ENCODE data around the gene CCL21. TPM values are rescaled to one million over a fixed set of nuclear protein-coding genes. Genes with fewer than 3 reads are reported as not detected.
A peak's percentile ranks its signal among the peaks of the same experiment; 100 is the strongest.

The CCL21 gene
- total and polyA plus RNA-seq, 2 of the 8 experiments (the other 6 are each of a cell fraction or from before 2014, with no cell fraction given) = not detected

DNA sequence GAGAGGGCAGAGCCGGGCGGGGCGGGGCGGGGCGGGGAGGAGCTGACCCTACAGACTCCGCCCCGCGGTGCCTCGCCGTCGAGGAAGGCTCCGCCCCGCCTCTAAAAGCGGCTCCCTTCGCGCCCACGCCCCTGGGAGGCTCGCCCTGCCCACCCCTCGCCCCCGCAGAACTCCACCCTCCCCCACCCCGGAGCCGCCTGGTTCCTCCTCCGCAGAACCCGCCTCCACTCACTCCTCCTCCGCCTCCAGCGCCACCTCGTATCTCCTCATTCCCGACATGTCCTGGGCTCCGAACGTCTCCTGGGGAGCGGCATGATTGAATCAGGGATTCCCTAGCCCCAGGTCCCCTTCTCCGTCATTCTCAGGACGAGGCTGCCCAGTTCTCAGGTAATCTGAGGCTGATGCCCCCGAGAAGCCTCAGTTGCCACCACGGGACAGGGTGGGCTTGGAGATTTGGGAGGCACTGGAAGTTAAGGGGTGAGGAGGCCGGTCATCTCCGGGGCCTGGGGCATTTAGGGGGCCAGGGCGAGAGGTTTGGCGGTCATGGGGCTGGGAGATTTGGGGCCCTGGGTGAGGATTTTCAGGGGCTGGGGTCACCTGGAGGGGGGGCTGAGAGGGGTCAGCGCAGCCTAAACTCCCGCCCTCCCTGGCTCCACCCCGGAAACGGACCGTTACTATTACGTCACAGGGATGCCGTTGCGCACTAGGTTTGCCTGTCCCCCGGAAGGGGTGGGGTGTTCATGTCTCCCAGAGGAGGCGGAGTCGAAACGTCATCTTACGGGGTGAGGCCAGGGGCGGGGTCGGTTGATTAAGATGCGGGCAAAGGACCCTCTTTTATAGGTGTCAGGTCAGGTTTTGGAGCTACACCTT is 44.3 kb downstream of the CCL21 start (continued):
- no peak for TF ChIP-seq RNF2 (IDR thresholded peaks at IDR 0.05; ENCODE audit: borderline replicate concordance, low read depth, low read length, missing control alignments, poor library complexity, severe bottlenecking)
- no peak for TF ChIP-seq TCF12 (IDR thresholded peaks at IDR 0.05; ENCODE audit: low read depth, low read length)
- peak; percentile 44 for TF ChIP-seq TAF7 (optimal IDR thresholded peaks at IDR 0.05; ENCODE audit: borderline replicate concordance, low read depth, low read length)
- TF ChIP-seq CTBP2 (IDR thresholded peaks at IDR 0.05; ENCODE audit: borderline replicate concordance, insufficient read depth, insufficient read length, low read length) = no peak
- no peak; the same call in 1 of the 2 replicates for TF ChIP-seq SP4 (IDR thresholded peaks at IDR 0.05; ENCODE audit: low read length)
- TF ChIP-seq SP1 (IDR thresholded peaks at IDR 0.05; ENCODE audit: low read depth, low read length) = peak; percentile 89
- TF ChIP-seq JUND (IDR thresholded peaks at IDR 0.05; ENCODE audit: low read length) = no peak
- TF ChIP-seq SRF (IDR thresholded peaks at IDR 0.05; ENCODE audit: low read depth, low read length) = no peak
- peak; percentile 83; the same call in 1 of the 2 replicates for TF ChIP-seq GABPA (IDR thresholded peaks at IDR 0.05; ENCODE audit: borderline replicate concordance, insufficient read depth, low read length)
- TF ChIP-seq PHF8 (conservative IDR thresholded peaks at IDR 0.05; ENCODE audit: low read depth, low read length) = peak; percentile 80
- TF ChIP-seq, protein P1, sequence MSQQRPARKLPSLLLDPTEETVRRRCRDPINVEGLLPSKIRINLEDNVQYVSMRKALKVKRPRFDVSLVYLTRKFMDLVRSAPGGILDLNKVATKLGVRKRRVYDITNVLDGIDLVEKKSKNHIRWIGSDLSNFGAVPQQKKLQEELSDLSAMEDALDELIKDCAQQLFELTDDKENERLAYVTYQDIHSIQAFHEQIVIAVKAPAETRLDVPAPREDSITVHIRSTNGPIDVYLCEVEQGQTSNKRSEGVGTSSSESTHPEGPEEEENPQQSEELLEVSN (IDR thresholded peaks at IDR 0.05) = no peak
- TF ChIP-seq FOSL1 (IDR thresholded peaks at IDR 0.05; ENCODE audit: insufficient read depth, low read depth, low read length) = no peak
- TF ChIP-seq SIRT6 (IDR thresholded peaks at IDR 0.05; ENCODE audit: low read length) = no peak

All from H1 (cell line).